Activated T-helper 17 cell treated with anti-CD3 and anti-CD28 coated beads, Interleukin-2, amount 50 U/mL, for 72 hours (primary cell): ENCODE measurements around the gene CPA3. TPM values are rescaled to one million over a fixed set of nuclear protein-coding genes. Genes with fewer than 3 reads are reported as not detected.

Source experiments
- ATAC-seq: fragments of 150-1000 bp; cut with Tn5 transposase; replicated peaks from 2 replicates; pipeline ENCODE4 v1.10.0; 2021; ENCODE audit warnings: mild to moderate bottlenecking, moderate library complexity
- H3K27ac Mint-ChIP-seq: one replicate; pipeline ENCODE4 v1.8.0; 2022; ENCODE audit warnings: mixed read lengths
- H3K27me3 Mint-ChIP-seq: one replicate; pipeline ENCODE4 v1.8.0; 2022; ENCODE audit warnings: mixed read lengths
- H3K36me3 Mint-ChIP-seq: one replicate; pipeline ENCODE4 v1.8.0; 2022; ENCODE audit warnings: low read depth, mild to moderate bottlenecking, mixed read lengths
- H3K4me1 Mint-ChIP-seq: one replicate; pipeline ENCODE4 v1.8.0; 2022; ENCODE audit warnings: mixed read lengths
- H3K4me3 Mint-ChIP-seq: one replicate; pipeline ENCODE4 v1.8.0; 2022; ENCODE audit warnings: mild to moderate bottlenecking, mixed read lengths
- H3K9me3 Mint-ChIP-seq: one replicate; pipeline ENCODE4 v1.8.0; 2022; ENCODE audit warnings: mixed read lengths
- total RNA-seq, 2 donors: library from RNA; stranded (reverse); gene quantifications; one replicate each; pipeline ENCODE4 v1.2.3, GENCODE V29; 2022

CPA3 gene
- total RNA-seq, 2 donors from 2014 or later = not detected

DNA sequence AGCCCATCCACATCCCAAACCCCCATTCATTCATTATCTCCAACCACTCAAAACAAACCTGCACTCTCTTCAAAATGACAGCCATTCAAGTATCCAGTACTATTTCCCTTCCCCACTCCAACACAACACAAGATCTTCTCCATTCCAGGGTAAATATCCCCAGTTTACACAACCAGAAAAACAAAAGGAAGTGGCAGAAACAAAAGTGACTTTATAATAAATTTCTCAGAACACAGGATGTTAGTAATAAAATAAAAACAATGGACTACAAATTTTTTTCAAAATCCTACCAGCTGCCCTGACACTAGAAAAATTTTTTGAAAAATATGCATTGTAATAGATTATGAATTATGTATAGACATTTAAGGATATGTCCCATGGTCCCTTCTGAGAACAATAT lies 14.2 kb downstream of the CPA3 start:
- Mint-ChIP-seq H3K36me3 (no peaks in the 10 kb centered on the region), H3K27ac (no peak overlapping the region), H3K27me3 (peaks cover 12% of the 10 kb centered on the region), H3K9me3 (no peaks in the 10 kb centered on the region), H3K4me3 (no peak overlapping the region), H3K4me1 (no peaks in the 10 kb centered on the region)
- no peak for ATAC-seq

DNA sequence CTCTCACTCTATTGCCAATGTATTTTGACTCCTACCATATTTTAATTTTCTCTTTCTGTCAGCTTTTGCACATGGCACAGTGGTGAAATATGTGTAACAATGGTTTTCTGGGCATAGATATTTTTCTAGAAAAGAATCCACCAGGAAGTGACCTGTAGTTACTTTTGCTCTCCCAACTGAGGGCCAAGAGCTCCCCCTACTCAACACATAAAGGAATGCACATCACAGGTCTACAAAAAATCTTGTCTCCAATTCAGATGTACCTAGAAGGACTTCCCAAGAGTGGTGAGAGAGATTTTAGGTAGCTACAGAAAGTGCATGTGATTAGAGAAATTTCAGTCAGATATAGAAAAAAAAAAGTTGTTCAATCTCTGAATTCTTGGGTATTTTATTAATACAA lies 15.6 kb downstream of the CPA3 start:
- no peak overlapping the region for H3K4me3 Mint-ChIP-seq
- H3K9me3 Mint-ChIP-seq = no peaks in the 10 kb centered on the region
- H3K4me1 Mint-ChIP-seq = no peaks in the 10 kb centered on the region
- H3K36me3 Mint-ChIP-seq = no peaks in the 10 kb centered on the region
- peaks cover 12% of the 10 kb centered on the region for H3K27me3 Mint-ChIP-seq
- no peak overlapping the region for H3K27ac Mint-ChIP-seq
- no peak for ATAC-seq

DNA sequence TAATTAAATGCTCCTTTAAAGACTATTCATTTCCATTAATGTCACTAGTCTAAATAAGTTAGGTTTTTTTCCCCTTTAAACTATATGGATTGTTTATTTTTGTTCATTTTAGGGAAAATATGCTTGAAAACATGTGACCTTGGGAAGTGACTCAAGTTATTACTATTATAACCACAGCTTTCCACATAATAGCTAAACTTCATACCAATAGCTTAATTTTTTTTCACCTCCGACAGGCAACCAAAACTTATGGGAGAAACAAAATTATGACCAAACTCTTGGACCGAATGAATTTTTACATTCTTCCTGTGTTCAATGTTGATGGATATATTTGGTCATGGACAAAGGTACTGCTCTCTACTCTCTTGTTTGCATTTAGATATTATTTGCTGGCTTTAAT lies 16.2 kb downstream of the CPA3 start:
- Mint-ChIP-seq H3K36me3 (no peaks in the 10 kb centered on the region), H3K4me1 (no peaks in the 10 kb centered on the region), H3K27ac (no peak overlapping the region), H3K4me3 (no peak overlapping the region), H3K9me3 (no peaks in the 10 kb centered on the region), H3K27me3 (peaks cover 12% of the 10 kb centered on the region)
- no peak for ATAC-seq

DNA sequence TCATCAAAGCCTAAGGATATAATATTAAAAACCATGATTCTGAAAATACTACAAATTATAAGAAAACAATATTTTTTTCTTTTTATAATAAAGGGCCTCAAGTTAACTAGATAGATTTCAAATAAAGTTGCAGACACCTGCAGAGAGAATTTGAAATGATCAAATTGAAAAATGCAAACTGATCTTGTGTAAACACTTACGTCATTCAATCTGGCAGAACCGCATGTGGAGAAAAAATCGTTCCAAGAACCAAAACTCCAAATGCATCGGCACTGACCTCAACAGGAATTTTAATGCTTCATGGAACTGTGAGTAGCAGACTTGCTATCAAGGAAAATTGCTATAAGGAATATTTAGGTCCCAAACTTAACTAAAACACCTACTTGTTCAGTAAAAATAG lies 17.2 kb downstream of the CPA3 start:
- no peak for ATAC-seq
- H3K27me3 Mint-ChIP-seq = peaks cover 12% of the 10 kb centered on the region
- no peaks in the 10 kb centered on the region for H3K9me3 Mint-ChIP-seq
- H3K27ac Mint-ChIP-seq = no peak overlapping the region
- H3K36me3 Mint-ChIP-seq = no peaks in the 10 kb centered on the region
- no peak overlapping the region for H3K4me3 Mint-ChIP-seq
- H3K4me1 Mint-ChIP-seq = no peaks in the 10 kb centered on the region

DNA sequence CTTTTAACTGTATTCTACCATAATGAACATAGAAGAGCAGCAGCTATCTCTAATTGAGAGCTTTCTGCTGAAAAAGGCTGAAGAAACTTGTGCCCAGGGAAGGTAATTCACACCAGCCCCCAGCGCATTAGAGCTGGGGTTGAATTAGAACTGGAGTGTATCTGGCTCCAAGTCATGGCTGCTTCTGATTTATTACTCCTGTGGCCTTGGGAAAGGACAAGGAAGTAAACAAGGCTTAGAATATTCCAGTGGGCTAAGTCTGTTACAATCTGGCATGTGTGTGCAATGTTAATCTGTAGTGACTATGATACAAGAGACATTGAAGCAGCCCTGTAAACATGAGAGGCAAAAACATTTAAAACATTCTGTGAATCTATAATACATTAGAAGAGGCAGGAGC lies 18.1 kb downstream of the CPA3 start:
- no peak overlapping the region for H3K4me3 Mint-ChIP-seq
- no peaks in the 10 kb centered on the region for H3K4me1 Mint-ChIP-seq
- peaks cover 12% of the 10 kb centered on the region for H3K27me3 Mint-ChIP-seq
- H3K9me3 Mint-ChIP-seq = no peaks in the 10 kb centered on the region
- H3K27ac Mint-ChIP-seq = no peak overlapping the region
- no peak for ATAC-seq
- H3K36me3 Mint-ChIP-seq = no peaks in the 10 kb centered on the region

DNA sequence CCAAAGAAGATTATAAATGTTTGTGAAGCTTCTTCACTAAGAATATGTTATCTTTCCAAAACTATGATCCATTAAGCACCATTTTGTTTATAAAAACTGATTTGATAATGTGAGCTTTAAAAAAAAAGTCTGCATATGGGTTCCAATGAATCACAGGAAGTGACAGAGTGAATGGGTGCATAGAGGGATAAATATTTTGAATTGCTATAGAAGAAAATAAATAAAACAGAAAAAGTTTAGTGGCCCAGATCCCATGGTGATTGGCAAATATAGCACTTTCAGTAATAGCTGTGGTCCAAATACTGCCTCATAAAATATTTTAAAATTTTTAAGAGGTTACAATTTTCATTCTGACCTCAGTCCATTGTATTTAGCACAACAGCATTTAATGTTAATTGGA lies 19.2 kb downstream of the CPA3 start:
- Mint-ChIP-seq H3K27me3 (peaks cover 11% of the 10 kb centered on the region), H3K27ac (no peak overlapping the region), H3K4me3 (no peak overlapping the region), H3K9me3 (no peaks in the 10 kb centered on the region), H3K4me1 (no peaks in the 10 kb centered on the region), H3K36me3 (no peaks in the 10 kb centered on the region)
- ATAC-seq = no peak

DNA sequence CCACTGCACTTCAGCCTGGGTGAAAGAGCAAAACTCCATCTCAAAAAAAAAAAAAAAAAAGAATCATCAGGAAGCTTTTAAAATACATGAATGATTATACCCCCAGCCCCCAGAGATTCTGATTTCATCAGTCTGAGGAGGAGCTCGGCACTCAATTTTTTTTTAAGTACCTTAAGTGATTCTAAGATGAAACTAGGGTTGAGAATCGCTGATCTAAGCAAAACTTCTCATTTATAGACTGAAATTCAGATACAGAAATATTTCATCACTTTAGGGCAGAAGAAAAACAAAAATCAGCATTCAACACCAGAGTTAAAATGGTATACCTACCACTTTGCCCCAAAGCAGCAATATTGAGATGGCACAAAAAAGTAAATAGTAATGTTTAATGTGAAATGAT lies 24.7 kb downstream of the CPA3 start:
- Mint-ChIP-seq H3K9me3 (no peaks in the 10 kb centered on the region), H3K36me3 (no peaks in the 10 kb centered on the region), H3K4me1 (no peaks in the 10 kb centered on the region), H3K4me3 (no peak overlapping the region), H3K27ac (no peak overlapping the region), H3K27me3 (peaks cover 10% of the 10 kb centered on the region)
- no peak for ATAC-seq

DNA sequence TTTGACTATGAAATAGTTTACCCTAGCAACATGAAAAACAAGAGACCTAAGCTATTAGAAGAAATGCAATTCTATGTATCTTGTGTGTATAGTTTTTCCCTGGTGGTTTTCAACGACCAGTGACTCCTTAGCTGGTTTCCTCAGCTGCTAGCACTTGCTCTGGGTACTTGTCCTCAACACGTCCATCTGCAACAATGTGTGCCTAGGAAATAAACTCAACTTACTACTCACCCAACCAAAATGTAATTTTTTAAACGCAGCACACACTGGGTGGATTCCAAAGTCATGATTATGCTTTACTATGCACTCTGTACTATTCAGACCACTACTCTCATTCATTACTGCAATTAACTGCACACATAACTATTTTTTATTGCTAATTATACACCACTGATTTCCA lies 31.0 kb downstream of the CPA3 start:
- no peaks in the 10 kb centered on the region for H3K27me3 Mint-ChIP-seq
- no peaks in the 10 kb centered on the region for H3K4me1 Mint-ChIP-seq
- no peak overlapping the region for H3K4me3 Mint-ChIP-seq
- no peaks in the 10 kb centered on the region for H3K9me3 Mint-ChIP-seq
- ATAC-seq = no peak
- H3K27ac Mint-ChIP-seq = no peak overlapping the region
- H3K36me3 Mint-ChIP-seq = no peaks in the 10 kb centered on the region

DNA sequence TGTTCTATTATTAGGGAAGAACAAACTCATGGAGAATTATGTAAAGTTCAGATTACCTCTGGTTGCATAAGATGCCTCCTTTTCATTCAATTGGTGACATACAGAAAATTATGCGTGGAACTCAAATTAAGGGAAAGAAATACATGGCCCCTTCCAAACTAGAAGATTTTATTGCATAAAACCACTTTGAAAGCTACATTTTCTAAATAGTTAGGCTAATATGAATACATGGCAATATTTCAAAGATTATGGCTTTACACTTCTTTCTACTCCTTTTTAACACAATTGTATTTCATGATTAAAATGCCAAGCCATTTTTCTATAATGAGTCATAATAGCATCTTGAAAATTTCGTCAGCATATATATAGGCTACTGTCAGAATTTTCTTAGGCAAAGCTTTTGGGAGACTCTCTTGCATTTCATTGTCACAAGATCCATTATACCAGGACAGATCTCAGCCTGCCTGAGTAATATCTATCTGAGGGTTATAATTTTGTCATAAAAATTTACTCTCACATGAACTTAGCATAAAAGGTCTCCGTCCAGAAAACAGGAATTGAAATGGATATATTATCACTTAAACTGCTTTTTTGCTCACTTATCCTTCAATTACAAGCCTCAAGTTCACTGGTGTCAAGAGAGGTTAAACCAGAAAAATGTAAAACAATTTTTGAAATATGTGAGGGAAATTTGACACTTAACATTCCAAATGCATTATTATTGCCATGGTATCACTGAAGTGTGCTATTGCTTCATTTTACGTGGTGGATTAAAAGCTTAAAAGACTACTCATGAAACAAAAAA lies 37.1 kb downstream of the CPA3 start:
- Mint-ChIP-seq H3K27ac (no peak overlapping the region), H3K27me3 (peaks cover 19% of the 10 kb centered on the region), H3K4me3 (no peak overlapping the region), H3K36me3 (no peaks in the 10 kb centered on the region), H3K9me3 (no peaks in the 10 kb centered on the region), H3K4me1 (no peaks in the 10 kb centered on the region)
- ATAC-seq = no peak

DNA sequence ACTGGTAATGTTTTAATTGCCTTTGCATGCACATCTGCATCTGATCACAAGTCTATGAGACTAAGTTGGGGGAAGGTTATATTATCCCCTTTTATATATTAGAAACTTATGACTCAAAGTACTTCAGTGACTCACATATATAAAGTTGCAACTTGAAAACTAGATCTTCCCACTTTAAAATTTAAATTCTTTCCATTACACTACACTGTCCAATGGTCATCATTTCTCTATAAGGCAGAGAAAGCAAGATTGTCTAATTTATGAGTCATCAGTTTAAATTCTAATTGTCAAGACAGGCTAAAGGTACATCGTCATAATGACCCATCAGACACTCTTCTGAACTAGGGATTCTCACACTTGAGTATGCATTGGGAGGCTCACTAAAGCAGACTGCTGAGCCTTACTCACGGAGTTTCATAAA lies 37.9 kb downstream of the CPA3 start:
- Mint-ChIP-seq H3K4me3 (no peak overlapping the region), H3K9me3 (no peaks in the 10 kb centered on the region), H3K27me3 (peaks cover 23% of the 10 kb centered on the region), H3K36me3 (no peaks in the 10 kb centered on the region), H3K27ac (no peak overlapping the region), H3K4me1 (no peaks in the 10 kb centered on the region)
- peak; percentile 16 for ATAC-seq

DNA sequence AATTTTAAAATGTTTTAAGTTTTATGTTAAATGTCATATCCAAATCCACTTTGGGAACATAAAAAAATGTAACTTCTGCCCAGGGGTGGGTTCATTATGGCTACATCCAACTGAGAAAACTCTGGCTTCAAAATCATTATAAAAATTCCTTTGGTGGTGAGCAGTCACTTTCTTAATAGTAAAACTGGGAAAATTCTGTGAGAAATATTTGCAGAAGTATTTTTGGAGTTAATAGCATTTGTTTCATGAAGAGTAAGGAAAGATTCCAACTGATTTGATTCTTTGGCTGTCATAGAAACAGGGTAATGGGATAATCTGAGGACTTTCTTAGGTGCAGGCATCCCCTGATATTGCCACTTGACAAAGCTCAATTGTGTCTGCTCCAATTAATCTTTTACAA lies 38.8 kb downstream of the CPA3 start:
- Mint-ChIP-seq H3K27me3 (peaks cover 27% of the 10 kb centered on the region), H3K27ac (no peak overlapping the region), H3K36me3 (no peaks in the 10 kb centered on the region), H3K4me1 (no peaks in the 10 kb centered on the region), H3K9me3 (no peaks in the 10 kb centered on the region), H3K4me3 (no peak overlapping the region)
- ATAC-seq = no peak

DNA sequence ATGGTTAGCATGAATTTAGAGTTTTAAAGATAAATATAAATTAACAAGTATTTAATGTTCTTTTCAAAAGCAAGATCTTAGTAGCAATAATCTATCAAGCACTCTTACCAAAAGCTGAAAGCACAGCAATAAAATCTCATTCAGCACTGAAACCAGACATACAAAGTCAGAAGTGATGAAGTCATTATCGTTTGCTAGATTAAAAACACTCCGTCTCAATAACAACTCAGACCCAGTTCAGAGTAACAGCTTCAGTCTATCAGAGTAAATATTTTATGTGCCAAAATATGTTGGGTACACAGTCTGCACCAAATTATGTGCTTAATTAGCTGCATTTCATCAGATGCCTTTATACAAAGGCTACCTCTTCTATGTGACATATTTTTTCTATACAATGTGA lies 41.6 kb downstream of the CPA3 start:
- H3K4me1 Mint-ChIP-seq = no peaks in the 10 kb centered on the region
- no peak for ATAC-seq
- H3K4me3 Mint-ChIP-seq = no peak overlapping the region
- H3K36me3 Mint-ChIP-seq = no peaks in the 10 kb centered on the region
- H3K27ac Mint-ChIP-seq = no peak overlapping the region
- no peaks in the 10 kb centered on the region for H3K9me3 Mint-ChIP-seq
- H3K27me3 Mint-ChIP-seq = peaks cover 41% of the 10 kb centered on the region

DNA sequence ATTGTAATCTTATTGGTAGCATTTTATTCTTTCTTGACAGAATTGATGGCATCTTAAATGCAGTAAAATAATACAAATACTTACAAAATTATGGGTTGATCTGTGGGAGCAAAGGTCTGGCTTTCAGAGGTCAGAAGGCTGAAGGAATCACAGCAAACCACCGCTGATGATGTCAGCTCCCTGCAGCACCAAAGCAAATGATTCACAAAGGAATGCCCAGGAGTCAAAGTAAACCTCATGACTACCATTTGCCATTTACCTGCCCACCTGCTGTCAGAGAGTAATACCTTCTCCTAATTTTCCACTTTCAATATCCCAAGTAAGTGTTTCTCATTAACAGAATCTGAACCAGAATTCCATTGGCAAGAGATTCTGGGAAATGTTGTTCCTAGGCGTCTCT lies 46.1 kb downstream of the CPA3 start:
- no peak for ATAC-seq
- H3K9me3 Mint-ChIP-seq = no peaks in the 10 kb centered on the region
- no peak overlapping the region for H3K27ac Mint-ChIP-seq
- H3K27me3 Mint-ChIP-seq = peaks cover 36% of the 10 kb centered on the region
- H3K4me3 Mint-ChIP-seq = no peak overlapping the region
- H3K36me3 Mint-ChIP-seq = no peaks in the 10 kb centered on the region
- no peaks in the 10 kb centered on the region for H3K4me1 Mint-ChIP-seq

DNA sequence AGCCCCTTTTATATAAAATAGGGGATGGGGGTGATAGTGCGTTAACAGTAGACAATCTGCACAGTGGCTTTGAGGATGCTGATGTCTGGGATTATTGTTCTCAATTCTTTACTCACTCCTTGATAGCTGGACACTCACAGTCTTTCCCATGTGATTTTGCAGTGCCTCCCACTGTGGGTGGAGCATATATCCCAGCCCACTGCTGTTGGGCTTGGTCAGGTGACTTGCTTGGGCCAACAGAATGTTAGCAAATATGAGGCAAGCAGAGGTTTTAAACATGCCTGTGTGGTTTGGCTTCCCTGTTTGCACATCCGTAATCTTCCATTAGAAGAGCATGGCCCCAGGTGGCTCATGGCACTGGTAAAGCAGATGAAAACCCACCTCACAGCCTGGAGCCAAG lies 46.5 kb downstream of the CPA3 start:
- Mint-ChIP-seq H3K27ac (no peak overlapping the region), H3K4me3 (no peak overlapping the region), H3K27me3 (peaks cover 33% of the 10 kb centered on the region), H3K4me1 (no peaks in the 10 kb centered on the region), H3K9me3 (no peaks in the 10 kb centered on the region), H3K36me3 (no peaks in the 10 kb centered on the region)
- ATAC-seq = no peak

DNA sequence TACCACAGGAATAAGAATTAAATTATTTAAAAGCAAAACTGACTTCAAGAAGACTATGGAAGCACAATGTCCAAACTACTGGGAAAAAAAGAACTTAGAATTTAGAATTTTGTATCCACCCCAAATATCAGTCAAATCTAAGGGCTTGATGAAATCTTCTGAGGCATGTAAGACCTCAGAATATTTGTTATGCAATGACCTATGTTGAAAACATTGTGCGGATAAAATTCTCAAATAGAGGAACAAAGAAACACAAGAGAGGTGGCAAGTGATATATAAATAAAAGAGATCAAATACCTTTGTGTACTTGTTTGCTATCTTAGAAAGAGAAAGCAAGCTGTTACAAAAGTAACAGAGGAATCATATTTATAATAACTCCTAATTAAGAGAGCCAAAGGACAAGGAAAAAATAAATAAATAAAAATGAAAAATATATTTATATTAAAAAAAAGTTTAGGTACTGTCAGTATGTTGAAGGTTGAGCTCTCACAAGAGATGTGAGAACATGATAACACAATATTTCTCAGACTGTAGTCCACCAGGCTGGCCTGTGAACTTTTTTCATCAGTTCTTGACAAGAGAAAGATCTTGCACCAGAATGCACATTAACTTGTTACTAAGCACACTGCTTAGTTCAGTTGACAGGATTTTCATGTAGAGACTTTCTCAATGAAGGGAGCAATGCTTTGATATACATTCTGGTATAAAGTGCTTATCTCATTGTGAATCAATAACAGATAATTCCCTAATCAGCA lies 50.0 kb downstream of the CPA3 start:
- no peaks in the 10 kb centered on the region for H3K36me3 Mint-ChIP-seq
- H3K27me3 Mint-ChIP-seq = peaks cover 17% of the 10 kb centered on the region
- no peaks in the 10 kb centered on the region for H3K9me3 Mint-ChIP-seq
- H3K27ac Mint-ChIP-seq = no peak overlapping the region
- H3K4me1 Mint-ChIP-seq = no peaks in the 10 kb centered on the region
- H3K4me3 Mint-ChIP-seq = no peak overlapping the region
- no peak for ATAC-seq
